NCI-H2081 treated with DMSO at 0.1 percent for 48 hours (cell line): ENCODE data around the gene ECI1.
"Not testable (repeated sequence)": the region's sequence is repeated elsewhere in the genome, so short reads cannot be mapped to it uniquely, and the experiment has no call there.

Source experiments
- DNase-seq: peaks from one replicate; lab custom pipeline; 2025; lab: John Stamatoyannopoulos, UW

ECI1 gene

GRCh38 chr16:2210386-2211365, 40.7 kb downstream of the ECI1 start, which contains the start of gene BRICD5:
Gene BRICD5, minus strand, starts transcription at chr16:2210863. Its CDS starts 30 bp downstream, at chr16:2210833.
- no peak for DNase-seq

- DNase-seq = no peak
Observed at GRCh38 chr16:2210009-2210332, 41.4 kb downstream of the ECI1 start.

- DNase-seq = no peak
Observed at GRCh38 chr16:2209258-2210008, 42.0 kb downstream of the ECI1 start.

- no peak for DNase-seq
Observed at GRCh38 chr16:2208772-2209171, 42.6 kb downstream of the ECI1 start.

GRCh38 chr16:2208308-2208707, 43.1 kb downstream of the ECI1 start:
- DNase-seq = no peak

- DNase-seq = no peak
Observed at GRCh38 chr16:2207872-2208271, 43.5 kb downstream of the ECI1 start.

- DNase-seq = no peak
Observed at GRCh38 chr16:2206780-2207433, 44.5 kb downstream of the ECI1 start.

GRCh38 chr16:2206420-2206779, 45.0 kb downstream of the ECI1 start:
- DNase-seq = no peak

- no peak for DNase-seq
Observed at GRCh38 chr16:2205967-2206313, 45.4 kb downstream of the ECI1 start.

GRCh38 chr16:2205104-2205966, 46.1 kb downstream of the ECI1 start, which contains the start of gene MLST8:
Gene MLST8, plus strand, starts transcription at chr16:2205454. Its CDS starts 632 bp downstream, at chr16:2206086.
- DNase-seq = peak; percentile 44

- DNase-seq = no peak
Observed at GRCh38 chr16:2204416-2205103, 46.8 kb downstream of the ECI1 start.

GRCh38 chr16:2203119-2203688, 48.2 kb downstream of the ECI1 start:
- not testable (repeated sequence) for DNase-seq

GRCh38 chr16:2200313-2200712, 51.1 kb downstream of the ECI1 start:
- DNase-seq = no peak

GRCh38 chr16:2199621-2200139, 51.7 kb downstream of the ECI1 start:
- DNase-seq = no peak

GRCh38 chr16:2199095-2199494, 52.3 kb downstream of the ECI1 start:
- DNase-seq = no peak

- DNase-seq = no peak
Observed at GRCh38 chr16:2198283-2198682, 53.1 kb downstream of the ECI1 start.

GRCh38 chr16:2197765-2198164, 53.6 kb downstream of the ECI1 start:
- no peak for DNase-seq

- DNase-seq = no peak
Observed at GRCh38 chr16:2196981-2197511, 54.3 kb downstream of the ECI1 start.

- DNase-seq = no peak
Observed at GRCh38 chr16:2196162-2196980, 55.0 kb downstream of the ECI1 start, which contains the start of gene CASKIN1. Gene CASKIN1, minus strand, starts transcription at chr16:2196605. Its CDS starts 173 bp downstream, at chr16:2196432.
